ENCODE data around the gene DCTN4. TPM values are rescaled to one million over a fixed set of nuclear protein-coding genes. Genes with fewer than 3 reads are reported as not detected.
A peak's percentile ranks its signal among the peaks of the same experiment; 100 is the strongest.
"Not testable (repeated sequence)": the region's sequence is repeated elsewhere in the genome, so short reads cannot be mapped to it uniquely, and the experiment has no call there.

DCTN4 gene
- total RNA-seq, 2 experiments from 2014 or later, result 43.2 to 43.3 TPM

GRCh38 chr5:150751096-150751891 lies 7.5 kb downstream of the DCTN4 start:
- H3K27ac Mint-ChIP-seq, result no peak overlapping the region
- peaks cover 43% of the 10 kb centered on the region for H3K36me3 Mint-ChIP-seq
- DNase-seq (no peak), ATAC-seq (ENCODE audit: low read depth) (no peak)
- no peak overlapping the region for H3K4me3 Mint-ChIP-seq
- H3K27me3 Mint-ChIP-seq, result no peaks in the 10 kb centered on the region
- H3K4me1 Mint-ChIP-seq, result peaks cover 20% of the 10 kb centered on the region
- POLR2A ChIA-PET, result interaction anchor here (1.2 kb wide), 1 partner anchor 53 kb away, joined by 3 read pairs; no protein-coding TSS in a partner anchor
- H3K9me3 Mint-ChIP-seq, result no peaks in the 10 kb centered on the region

DNA sequence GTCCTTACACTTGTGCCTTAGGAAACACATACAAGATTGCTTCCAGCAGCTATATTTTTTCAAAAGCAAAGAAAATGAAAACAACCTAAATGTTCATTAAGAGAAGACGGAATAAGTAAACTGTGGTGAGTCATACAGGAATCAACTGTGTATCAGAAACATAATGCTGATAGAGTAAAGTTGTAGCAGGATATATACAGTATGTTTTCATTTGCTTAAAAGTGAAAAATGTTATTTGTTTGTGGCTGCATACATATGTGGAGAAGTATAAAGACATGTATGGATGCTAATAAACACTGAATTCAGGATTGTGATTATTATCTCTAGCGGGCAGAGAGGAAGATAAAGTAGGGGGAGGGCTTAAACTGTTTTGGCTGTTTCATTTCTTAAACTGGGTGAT lies 8.3 kb downstream of the DCTN4 start:
- no peak for DNase-seq
- Mint-ChIP-seq H3K4me3 (no peak overlapping the region), H3K36me3 (peaks cover 41% of the 10 kb centered on the region), H3K9me3 (peaks cover 3% of the 10 kb centered on the region), H3K4me1 (peaks cover 18% of the 10 kb centered on the region), H3K27ac (no peak overlapping the region), H3K27me3 (no peaks in the 10 kb centered on the region)
- POLR2A ChIA-PET, result no interaction called here
- no peak for ATAC-seq (ENCODE audit: low read depth)

DNA sequence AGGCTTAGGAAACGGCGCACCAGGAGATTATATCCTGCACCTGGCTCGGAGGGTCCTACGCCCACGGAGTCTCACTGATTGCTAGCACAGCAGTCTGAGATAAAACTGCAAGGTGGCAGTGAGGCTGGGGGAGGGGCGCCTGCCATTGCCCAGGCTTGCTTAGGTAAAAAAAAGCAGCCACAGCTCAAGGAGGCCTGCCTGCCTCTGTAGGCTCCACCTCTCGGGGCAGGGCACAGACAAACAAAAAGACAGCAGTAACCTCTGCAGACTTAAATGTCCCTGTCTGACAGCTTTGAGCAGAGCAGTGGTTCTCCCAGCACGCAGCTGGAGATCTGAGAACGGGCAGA lies 15.7 kb downstream of the DCTN4 start:
- POLR2A ChIA-PET; H3K27me3 Mint-ChIP-seq; DNase-seq; H3K4me3 Mint-ChIP-seq; H3K27ac Mint-ChIP-seq; H3K9me3 Mint-ChIP-seq; ATAC-seq (ENCODE audit: low read depth): not testable (repeated sequence)
- peaks cover 55% of the 10 kb centered on the region for H3K36me3 Mint-ChIP-seq
- peaks cover 21% of the 10 kb centered on the region for H3K4me1 Mint-ChIP-seq

DNA sequence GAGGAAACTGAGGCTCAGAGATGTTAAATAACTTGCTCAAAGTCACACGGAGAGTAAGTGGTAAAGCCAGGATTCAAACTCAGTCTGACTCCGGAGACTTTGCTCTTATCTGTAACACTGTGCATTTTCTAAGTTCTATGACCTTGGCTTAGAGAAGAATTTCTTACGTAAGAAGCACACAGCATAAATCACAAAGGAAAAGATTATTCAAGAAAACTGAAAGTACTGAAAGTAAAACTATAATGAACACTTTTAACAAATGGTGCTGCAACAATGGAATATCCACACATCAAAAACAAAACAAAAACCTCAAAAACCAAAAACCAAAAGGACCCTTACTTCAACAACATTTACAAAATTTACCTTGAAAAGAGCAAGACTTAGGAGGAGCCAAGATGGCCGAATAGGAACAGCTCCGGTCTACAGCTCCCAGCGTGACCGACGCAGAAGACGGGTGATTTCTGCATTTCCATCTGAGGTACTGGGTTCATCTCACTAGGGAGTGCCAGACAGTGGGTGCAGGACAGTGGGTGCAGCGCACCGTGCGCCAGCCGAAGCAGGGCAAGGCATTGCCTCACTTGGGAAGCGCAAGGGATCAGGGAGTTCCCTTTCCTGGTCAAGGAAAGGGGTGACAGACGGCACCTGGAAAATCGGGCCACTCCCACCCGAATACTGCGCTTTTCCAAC lies 16.2 kb downstream of the DCTN4 start:
- DNase-seq, result not testable (repeated sequence)
- H3K4me1 Mint-ChIP-seq, result peaks cover 25% of the 10 kb centered on the region

GRCh38 chr5:150740992-150741391 lies 17.8 kb downstream of the DCTN4 start:
- Mint-ChIP-seq H3K9me3 (peaks cover 10% of the 10 kb centered on the region), H3K27me3 (no peaks in the 10 kb centered on the region), H3K4me3 (no peak overlapping the region), H3K27ac (no peak overlapping the region), H3K36me3 (peaks cover 67% of the 10 kb centered on the region), H3K4me1 (peaks cover 38% of the 10 kb centered on the region)
- no peak for DNase-seq
- no peak for ATAC-seq (ENCODE audit: low read depth)
- POLR2A ChIA-PET, result interaction anchor here (0.7 kb wide), 1 partner anchor 417 kb away, joined by 3 read pairs; the partner anchor contains the start of gene ANXA6

More for the DNA sequence above, 16.2 kb downstream of the DCTN4 start:
- POLR2A ChIA-PET, H3K27me3 Mint-ChIP-seq, H3K9me3 Mint-ChIP-seq: not testable (repeated sequence)
- H3K4me3 Mint-ChIP-seq, result peak overlapping the region; percentile 69
- H3K36me3 Mint-ChIP-seq, result peaks cover 56% of the 10 kb centered on the region
- peak overlapping the region; percentile 84 for H3K27ac Mint-ChIP-seq
- peak; percentile 33 for ATAC-seq (ENCODE audit: low read depth)

GRCh38 chr5:150738862-150739261 lies 20.0 kb downstream of the DCTN4 start:
- ATAC-seq (ENCODE audit: low read depth), result no peak
- no peak for DNase-seq
- Mint-ChIP-seq H3K36me3 (peaks cover 72% of the 10 kb centered on the region), H3K4me1 (peaks cover 42% of the 10 kb centered on the region), H3K27me3 (no peaks in the 10 kb centered on the region), H3K27ac (no peak overlapping the region), H3K9me3 (peaks cover 5% of the 10 kb centered on the region), H3K4me3 (no peak overlapping the region)
- POLR2A ChIA-PET, result interaction anchor here (0.5 to 1.1 kb wide), 3 partner anchors 25 to 1416 kb away, joined by 3 read pairs; no protein-coding TSS in a partner anchor

GRCh38 chr5:150734579-150735384 lies 24.0 kb downstream of the DCTN4 start:
- ATAC-seq (ENCODE audit: low read depth) (no peak), DNase-seq (no peak)
- Mint-ChIP-seq H3K4me1 (peaks cover 34% of the 10 kb centered on the region), H3K4me3 (no peak overlapping the region), H3K27ac (peak overlapping the region; percentile 55), H3K9me3 (peaks cover 5% of the 10 kb centered on the region), H3K27me3 (no peaks in the 10 kb centered on the region), H3K36me3 (peaks cover 59% of the 10 kb centered on the region)
- POLR2A ChIA-PET, result interaction anchor here (1.7 kb wide), 1 partner anchor 34 kb away, joined by 5 read pairs; the partner anchor contains the start of gene RBM22

DNA sequence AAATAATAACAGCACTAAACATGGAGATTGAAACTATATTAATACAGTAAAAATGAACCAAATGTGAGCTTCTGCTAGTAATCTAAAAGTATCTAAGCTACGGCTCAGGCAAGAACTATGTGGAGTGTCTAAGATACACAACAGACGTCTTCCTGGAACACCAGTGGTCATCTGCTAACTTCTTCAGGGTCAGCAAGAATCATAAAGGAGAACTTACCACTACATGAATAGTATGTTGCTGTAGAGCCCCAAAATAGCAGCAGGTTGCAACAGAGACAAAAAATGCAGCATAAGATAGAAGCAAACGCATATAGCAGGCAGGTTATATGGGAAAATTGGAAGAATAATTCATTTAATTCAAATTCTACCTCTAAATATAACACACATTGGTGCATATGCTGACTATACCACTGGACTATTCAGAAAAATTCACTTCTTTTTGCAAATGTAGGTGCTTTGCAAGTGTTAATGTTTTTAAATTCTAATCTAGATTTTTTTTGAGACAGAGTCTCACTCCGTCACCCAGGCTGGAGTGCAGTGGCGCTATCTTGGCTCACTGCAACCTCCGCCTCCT lies 27.1 kb downstream of the DCTN4 start:
- no peak for ATAC-seq (ENCODE audit: low read depth)
- Mint-ChIP-seq H3K4me1 (peaks cover 16% of the 10 kb centered on the region), H3K27me3 (no peaks in the 10 kb centered on the region), H3K27ac (no peak overlapping the region), H3K4me3 (no peak overlapping the region), H3K9me3 (peaks cover 4% of the 10 kb centered on the region), H3K36me3 (peaks cover 44% of the 10 kb centered on the region)
- POLR2A ChIA-PET, result no interaction called here
- DNase-seq, result no peak

DNA sequence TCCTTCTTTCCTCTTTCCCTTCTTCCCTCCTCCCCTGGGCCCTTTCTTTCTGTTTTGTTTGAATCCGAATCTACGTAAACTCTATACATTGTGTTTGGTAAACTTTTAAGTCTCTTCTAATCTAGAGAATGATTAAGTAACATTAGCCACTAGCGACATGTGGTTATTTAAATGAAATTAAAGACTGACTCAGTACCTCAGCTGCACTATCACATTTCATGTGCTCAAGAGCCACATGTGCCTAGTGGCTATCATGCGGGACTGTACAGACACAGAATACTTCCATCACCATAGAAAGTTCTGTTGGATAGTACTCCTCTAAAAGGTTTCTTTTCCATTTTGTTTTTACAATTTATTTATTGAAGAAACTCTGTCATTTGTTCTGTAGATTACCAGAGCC lies 29.0 kb downstream of the DCTN4 start:
- H3K36me3 Mint-ChIP-seq, result peaks cover 27% of the 10 kb centered on the region
- ATAC-seq (ENCODE audit: low read depth), result no peak

GRCh38 chr5:150723845-150724244 lies 35.0 kb downstream of the DCTN4 start:
- no peak overlapping the region for H3K4me3 Mint-ChIP-seq
- DNase-seq (no peak), ATAC-seq (ENCODE audit: low read depth) (no peak)
- H3K27ac Mint-ChIP-seq, result no peak overlapping the region
- peaks cover 34% of the 10 kb centered on the region for H3K36me3 Mint-ChIP-seq
- H3K9me3 Mint-ChIP-seq, result no peaks in the 10 kb centered on the region
- no peaks in the 10 kb centered on the region for H3K4me1 Mint-ChIP-seq
- POLR2A ChIA-PET, result no interaction called here
- H3K27me3 Mint-ChIP-seq, result no peaks in the 10 kb centered on the region

More for the DNA sequence above, 29.0 kb downstream of the DCTN4 start:
- H3K4me1 Mint-ChIP-seq, result peaks cover 5% of the 10 kb centered on the region
- no peak for DNase-seq
- no peak overlapping the region for H3K4me3 Mint-ChIP-seq
- H3K9me3 Mint-ChIP-seq, result no peaks in the 10 kb centered on the region
- POLR2A ChIA-PET, result no interaction called here
- no peaks in the 10 kb centered on the region for H3K27me3 Mint-ChIP-seq
- no peak overlapping the region for H3K27ac Mint-ChIP-seq

DNA sequence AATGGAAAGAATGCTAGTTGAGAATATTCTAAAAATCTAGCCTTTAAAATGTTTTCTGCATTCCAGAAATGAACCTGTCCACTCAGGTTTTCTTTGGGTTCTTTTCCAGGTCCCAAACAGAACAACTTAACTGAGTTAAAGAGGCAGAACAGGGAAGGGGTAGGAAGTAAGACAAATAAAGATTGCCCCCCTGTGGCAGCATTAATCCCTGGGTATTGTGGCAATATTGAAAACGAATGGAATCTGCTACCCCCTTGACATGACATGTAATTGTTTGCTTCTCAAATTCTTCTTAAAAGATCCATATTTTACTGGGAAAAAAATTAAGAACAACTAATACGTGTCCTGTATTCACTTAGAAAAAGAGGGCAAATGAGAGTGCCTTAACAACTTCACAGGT lies 48.7 kb downstream of the DCTN4 start:
- no peaks in the 10 kb centered on the region for H3K27me3 Mint-ChIP-seq
- no peak overlapping the region for H3K27ac Mint-ChIP-seq
- DNase-seq (no peak), ATAC-seq (ENCODE audit: low read depth) (no peak)
- peaks cover 7% of the 10 kb centered on the region for H3K36me3 Mint-ChIP-seq
- H3K4me3 Mint-ChIP-seq, result no peak overlapping the region
- H3K4me1 Mint-ChIP-seq, result peaks cover 1% of the 10 kb centered on the region
- POLR2A ChIA-PET, result interaction anchor here (1.6 kb wide), 1 partner anchor 10 kb away, joined by 4 read pairs; the partner anchor contains the start of gene RBM22
- H3K9me3 Mint-ChIP-seq, result no peaks in the 10 kb centered on the region

- H3K4me1 Mint-ChIP-seq, result peaks cover 3% of the 10 kb centered on the region
- ATAC-seq (ENCODE audit: low read depth) (no peak), DNase-seq (no peak)
- peaks cover 7% of the 10 kb centered on the region for H3K36me3 Mint-ChIP-seq
- POLR2A ChIA-PET, result no interaction called here
- H3K4me3 Mint-ChIP-seq, result no peak overlapping the region
- H3K27me3 Mint-ChIP-seq, result no peaks in the 10 kb centered on the region
- no peak overlapping the region for H3K27ac Mint-ChIP-seq
- no peaks in the 10 kb centered on the region for H3K9me3 Mint-ChIP-seq
Measured at GRCh38 chr5:150706776-150707390, 51.9 kb downstream of the DCTN4 start.

All from activated naive CD8-positive, alpha-beta T cell treated with anti-CD3 and anti-CD28 coated beads, Interleukin-2, amount 10 ng/mL, durations not matched to agents 7 days and 5 days (primary cell).